ENCODE measurements around the gene ARHGEF9.

Gene ARHGEF9

GRCh38 chrX:63750811-63751210, 34.2 kb downstream of the ARHGEF9 start:
- CTCF ChIA-PET = interaction anchor here (1.3 kb wide), 1 partner anchor 17 kb away, joined by 3 read pairs; no protein-coding TSS in a partner anchor
- no peak for TF ChIP-seq CTCF (IDR thresholded peaks at IDR 0.05; ENCODE audit: control extremely low read depth, extremely low read depth, low read depth, missing control alignments)
- POLR2A ChIA-PET = no interaction called here
- DNase-seq (ENCODE audit: extremely low spot score) = no peak

- CTCF ChIA-PET = interaction anchor here (0.7 to 2.6 kb wide), 3 partner anchors 11 to 25 kb away, joined by 3 to 8 read pairs (median 3); no protein-coding TSS in a partner anchor
- POLR2A ChIA-PET = no interaction called here
- no peak for DNase-seq (ENCODE audit: extremely low spot score)
- TF ChIP-seq CTCF (IDR thresholded peaks at IDR 0.05; ENCODE audit: control extremely low read depth, extremely low read depth, low read depth, missing control alignments) = no peak
Measured at GRCh38 chrX:63747331-63747730, 37.7 kb downstream of the ARHGEF9 start.

GRCh38 chrX:63746715-63747114, 38.3 kb downstream of the ARHGEF9 start:
- no peak for DNase-seq (ENCODE audit: extremely low spot score)
- no peak for TF ChIP-seq CTCF (IDR thresholded peaks at IDR 0.05; ENCODE audit: control extremely low read depth, extremely low read depth, low read depth, missing control alignments)
- ChIA-PET CTCF (interaction anchor here (1.0 to 2.6 kb wide), 2 partner anchors 15 to 25 kb away, joined by 3 to 8 read pairs; no protein-coding TSS in a partner anchor), POLR2A (no interaction called here)

DNA sequence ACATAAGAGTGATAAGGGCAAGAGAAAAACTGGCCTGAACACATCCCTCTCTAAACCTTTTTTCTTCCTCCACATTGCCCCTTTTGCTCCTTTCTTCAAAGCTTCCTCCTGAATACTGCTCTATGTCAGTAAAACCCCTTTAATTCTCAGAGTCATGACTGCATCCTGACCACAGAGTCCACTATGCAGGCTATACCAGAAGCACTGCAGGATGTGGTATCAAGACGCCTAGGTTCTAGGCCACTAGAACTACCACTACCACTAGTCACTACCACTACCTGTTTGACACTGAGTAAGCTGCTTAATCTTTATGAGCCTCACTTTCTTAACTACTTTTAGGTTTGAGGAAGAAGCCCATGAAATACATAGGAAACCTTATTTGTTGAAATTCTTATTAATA, 38.7 kb downstream of the ARHGEF9 start:
- TF ChIP-seq CTCF (IDR thresholded peaks at IDR 0.05; ENCODE audit: control extremely low read depth, extremely low read depth, low read depth, missing control alignments) = no peak
- ChIA-PET POLR2A (no interaction called here), CTCF (interaction anchor here (1.4 to 2.6 kb wide), 2 partner anchors 10 to 16 kb away, joined by 4 to 8 read pairs; no protein-coding TSS in a partner anchor)
- no peak for DNase-seq (ENCODE audit: extremely low spot score)

DNA sequence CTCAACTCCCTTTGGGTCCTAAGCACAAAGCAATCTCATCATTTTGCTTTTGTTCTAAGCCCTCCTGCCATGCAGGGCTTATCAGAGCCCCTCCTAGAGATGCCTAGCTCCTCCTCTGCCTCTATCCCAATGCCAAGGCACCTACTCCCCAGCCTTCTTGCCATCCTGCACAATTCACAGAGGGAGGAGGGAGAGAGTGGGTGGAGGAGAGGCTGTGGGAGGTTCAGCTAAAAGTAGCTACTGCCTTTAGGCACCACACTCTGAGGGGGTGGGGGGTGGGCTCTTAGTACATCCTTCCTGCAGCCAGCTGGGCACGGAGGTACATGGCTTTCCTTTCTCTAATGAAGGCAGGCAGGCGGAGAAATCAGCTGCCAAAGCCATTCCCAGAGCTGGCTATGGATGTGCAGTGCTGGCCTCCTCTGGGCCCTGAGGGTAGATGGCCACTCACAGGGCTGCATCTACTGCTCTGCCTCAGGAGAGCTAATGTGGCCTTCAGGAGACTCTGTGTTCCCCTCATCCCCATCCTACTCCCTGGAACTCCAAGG, 40.1 kb downstream of the ARHGEF9 start:
- DNase-seq (ENCODE audit: extremely low spot score) = no peak
- ChIA-PET CTCF (interaction anchor here (0.7 to 2.6 kb wide), 3 partner anchors 9 to 17 kb away, joined by 3 to 8 read pairs (median 4); no protein-coding TSS in a partner anchor), POLR2A (interaction anchor here (1.1 kb wide), 1 partner anchor 9 kb away, joined by 7 read pairs; no protein-coding TSS in a partner anchor)
- TF ChIP-seq CTCF (IDR thresholded peaks at IDR 0.05; ENCODE audit: control extremely low read depth, extremely low read depth, low read depth, missing control alignments) = no peak

GRCh38 chrX:63743596-63743995, 41.4 kb downstream of the ARHGEF9 start:
- ChIA-PET POLR2A (no interaction called here), CTCF (interaction anchor here (1.1 kb wide), 1 partner anchor 9 kb away, joined by 3 read pairs; no protein-coding TSS in a partner anchor)
- TF ChIP-seq CTCF (IDR thresholded peaks at IDR 0.05; ENCODE audit: control extremely low read depth, extremely low read depth, low read depth, missing control alignments) = no peak
- DNase-seq (ENCODE audit: extremely low spot score) = no peak
